B cell (primary cell): ENCODE measurements around the gene KBTBD3. TPM values are rescaled to one million over a fixed set of nuclear protein-coding genes. Genes with fewer than 3 reads are reported as not detected.

Source experiments
- ATAC-seq: fragments of 200-7000 bp; cut with Tn5 transposase; one replicate; pipeline ENCODE4 v1.10.0; 2021; ENCODE audit warnings: low read depth, mild to moderate bottlenecking, moderate number of reproducible peaks, moderate library complexity
- CTCF ChIA-PET: fragments of 350-600 bp; sonication (Branson Sonifier 250); formaldehyde crosslinking; loops from one replicate; lab custom pipeline; 2021; ENCODE audit warnings: antibody characterized with exemption, inconsistent platforms; lab: Charles Lee
- POLR2A ChIA-PET: fragments of 350-600 bp; sonication (Branson Sonifier 250); formaldehyde crosslinking; loops from one replicate; lab custom pipeline; 2021; ENCODE audit warnings: antibody characterized with exemption; lab: Charles Lee
- DNase-seq: peaks from one replicate; pipeline ENCODE4 v3.0.0; 2013
- H2AFZ ChIP-seq: 2 replicates; pipeline ENCODE4 v1.6.1; 2012; ENCODE audit warnings: mild to moderate bottlenecking, low read depth, low read length; ENCODE audit not compliant: insufficient read depth, poor library complexity, severe bottlenecking
- H3K27ac ChIP-seq, 2 donors: 1 replicate in 1 of 2; 2 replicates in 1 of 2; pipeline ENCODE4 v1.5.1; 2012 to 2013; ENCODE audit warnings: low read length in 2 of 2, mild to moderate bottlenecking in 2 of 2, moderate library complexity in 1 of 2
- H3K27me3 ChIP-seq, 4 experiments: fragments of 200-600 bp in 1 of 4; sonication (generic) in 1 of 4; replicated peaks in 1 of 4; 1 replicate in 2 of 4; 2 replicates in 2 of 4; pipeline versions ENCODE4 v1.6.1 to v1.7.0; 2013 to 2016; ENCODE audit warnings: low read length in 3 of 4, mild to moderate bottlenecking in 2 of 4, mixed read lengths in 1 of 4, moderate library complexity in 1 of 4; ENCODE audit not compliant: insufficient read depth in 4 of 4, control insufficient read depth in 3 of 4; ENCODE audit errors: control extremely low read depth in 1 of 4
- H3K36me3 ChIP-seq, 2 experiments: replicated peaks in 1 of 2; 1 replicate in 1 of 2; 2 replicates in 1 of 2; pipeline versions ENCODE4 v1.6.1 to v1.7.1; 2013; ENCODE audit warnings: low read length in 1 of 2; ENCODE audit not compliant: insufficient read depth in 2 of 2, control insufficient read depth in 1 of 2; ENCODE audit errors: control extremely low read depth in 1 of 2, extremely low read depth in 1 of 2
- H3K4me1 ChIP-seq, 2 donors: fragments of 200-600 bp in 1 of 2; sonication (generic) in 1 of 2; 1 replicate in 1 of 2; 2 replicates in 1 of 2; pipeline versions ENCODE4 v1.5.1 to v1.6.1; 2013 to 2017; ENCODE audit warnings: low read length in 2 of 2; ENCODE audit not compliant: control insufficient read depth in 2 of 2, insufficient read depth in 2 of 2
- H3K4me2 ChIP-seq: replicated peaks from 2 replicates; pipeline ENCODE3; 2012; ENCODE audit warnings: mild to moderate bottlenecking, low read depth, low read length; ENCODE audit not compliant: poor library complexity, severe bottlenecking
- H3K4me3 ChIP-seq, 5 experiments: fragments of 200-600 bp in 1 of 5; sonication (generic) in 1 of 5; 1 replicate in 3 of 5; 2 replicates in 2 of 5; pipeline versions ENCODE4 v1.5.1 to v1.7.0; 2011 to 2016; ENCODE audit warnings: low read length in 4 of 5, mild to moderate bottlenecking in 4 of 5, low read depth in 2 of 5, control low read depth in 1 of 5, moderate library complexity in 1 of 5; ENCODE audit not compliant: insufficient read depth in 1 of 5; ENCODE audit errors: control extremely low read depth in 1 of 5, extremely low read depth in 1 of 5
- H3K79me2 ChIP-seq: fragments of 200-600 bp; sonication (generic); one replicate; pipeline ENCODE4 v1.6.0; 2016; ENCODE audit warnings: low read length; ENCODE audit not compliant: control insufficient read depth, insufficient read depth
- H3K9ac ChIP-seq: fragments of 200-600 bp; sonication (generic); 2 replicates; pipeline ENCODE4 v1.6.1; 2017; ENCODE audit warnings: mild to moderate bottlenecking, low read length, moderate library complexity
- H3K9me3 ChIP-seq, 3 donors: one replicate each; pipeline versions ENCODE4 v1.6.1 to v1.7.1; 2013; ENCODE audit warnings: low read length in 2 of 3; ENCODE audit not compliant: control insufficient read depth in 2 of 3, insufficient read depth in 1 of 3; ENCODE audit errors: control extremely low read depth in 1 of 3
- H4K20me1 ChIP-seq: 2 replicates; pipeline ENCODE4 v1.6.0; 2012; ENCODE audit warnings: mild to moderate bottlenecking, low read length; ENCODE audit not compliant: insufficient read depth, control insufficient read depth, poor library complexity, severe bottlenecking
- H3K27ac Mint-ChIP-seq: one replicate; pipeline ENCODE4 v1.8.0; 2021; ENCODE audit warnings: mixed read lengths
- H3K27me3 Mint-ChIP-seq: one replicate; pipeline ENCODE4 v1.8.0; 2021; ENCODE audit warnings: mixed read lengths
- H3K4me1 Mint-ChIP-seq: one replicate; pipeline ENCODE4 v1.8.0; 2021; ENCODE audit warnings: mixed read lengths
- H3K4me3 Mint-ChIP-seq: one replicate; pipeline ENCODE4 v1.8.0; 2021; ENCODE audit warnings: mixed read lengths
- H3K9me3 Mint-ChIP-seq: one replicate; pipeline ENCODE4 v1.8.0; 2022; ENCODE audit warnings: mixed read lengths; ENCODE audit not compliant: insufficient read depth
- CTCF ChIP-seq: fragments of 200-600 bp; IDR thresholded peaks from one replicate; pipeline ENCODE4 v1.8.0; 2022; ENCODE audit warnings: antibody characterized with exemption, mild to moderate bottlenecking
- EZH2 ChIP-seq: IDR thresholded peaks from 2 replicates; pipeline ENCODE4 v1.6.1; 2012; ENCODE audit warnings: borderline replicate concordance, low read depth, mild to moderate bottlenecking, moderate library complexity, low read length; ENCODE audit not compliant: insufficient read depth, poor library complexity, severe bottlenecking
- WGBS: methylation state at CpG from one replicate; pipeline ENCODE4 v1.1.5; 2013; ENCODE audit warnings: missing lambda C conversion rate; ENCODE audit not compliant: insufficient coverage; 5-methylcytosine and 5-hydroxymethylcytosine counted together
- intact Hi-C: fragments of 100-400 bp; cut with micrococcal nuclease; formaldehyde crosslinking; loops from one replicate; pipeline ENCODE4 v1.10.0; 2022
- polyA plus RNA-seq: library from polyadenylated mRNA; depleted of rRNA; stranded (reverse); fragments of >200 nt; gene quantifications from 2 replicates; pipeline ENCODE4 v1.2.3, GENCODE V29; 2012
- total RNA-seq, 2 donors: library from RNA; stranded (reverse); fragments of 120-200 nt in 1 of 2; gene quantifications; 1 replicate in 1 of 2; 2 replicates in 1 of 2; pipeline versions ENCODE4 v1.2.3 to v1.2.4, GENCODE V29; 2013 to 2022

KBTBD3 gene
- total and polyA plus RNA-seq, 2 donors (not counting 1 experiment from before 2014, with no cell fraction given) = 1.8 to 15.5 TPM

DNA sequence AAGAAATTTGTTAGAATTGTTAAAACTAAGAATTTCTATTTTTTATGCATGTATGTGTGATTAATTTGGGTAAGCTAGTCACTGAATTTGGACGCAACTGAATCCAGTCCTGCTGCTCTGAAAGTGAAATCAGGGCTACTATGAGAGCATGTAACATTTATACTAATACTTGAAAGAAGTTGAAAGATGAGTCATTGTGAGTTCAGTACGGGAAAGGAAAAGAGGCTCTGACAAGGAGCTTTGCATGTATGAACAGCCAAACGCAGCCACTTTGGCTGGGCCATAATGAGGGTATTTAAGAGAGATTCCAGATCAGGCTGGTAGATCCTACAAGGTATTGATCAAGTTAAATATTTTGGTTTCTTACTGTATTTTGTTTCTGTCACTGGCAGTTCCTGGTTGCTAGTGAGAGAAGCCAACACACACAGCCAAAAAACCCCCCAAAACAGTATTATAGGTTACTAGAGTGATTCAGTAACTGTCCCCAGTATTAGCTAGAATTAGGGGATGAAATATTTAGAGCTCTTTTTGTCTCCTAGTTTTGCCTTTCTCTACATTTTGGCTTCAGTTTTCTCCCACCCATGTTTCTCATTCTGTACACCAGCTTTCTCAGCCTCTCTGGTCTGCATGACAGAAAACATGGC lies 14.5 kb upstream of the KBTBD3 start:
- peaks cover 0 to 9% of the 10 kb centered on the region in 2 donors for H3K4me1 ChIP-seq
- Mint-ChIP-seq H3K9me3 (no peaks in the 10 kb centered on the region), H3K4me1 (peaks cover 18% of the 10 kb centered on the region), H3K27me3 (no peaks in the 10 kb centered on the region), H3K4me3 (no peak overlapping the region), H3K27ac (no peak overlapping the region)
- intact Hi-C loops = no loop called here
- CTCF ChIA-PET = interaction anchor here (0.9 kb wide), 1 partner anchor 78 kb away, joined by 3 read pairs; no protein-coding TSS in a partner anchor
- peaks cover 26% of the 10 kb centered on the region for H4K20me1 ChIP-seq
- peaks cover 0 to 56% of the 10 kb centered on the region in 2 experiments for H3K36me3 ChIP-seq
- peaks cover 27% of the 10 kb centered on the region for H3K79me2 ChIP-seq
- TF ChIP-seq CTCF (no peak), EZH2 (no peak)
- DNase-seq (no peak), ATAC-seq (no peak)
- no peak overlapping the region for H3K4me3 ChIP-seq
- H3K9me3 ChIP-seq = no peaks in the 10 kb centered on the region
- POLR2A ChIA-PET = no interaction called here
- no peak overlapping the region for H3K27ac ChIP-seq
- WGBS = 81% methylated on average over 2 of the region's 3 CpGs
- H3K4me2 ChIP-seq = no peak overlapping the region
- H3K9ac ChIP-seq = no peak overlapping the region
- H3K27me3 ChIP-seq = no peaks in the 10 kb centered on the region
- H2AFZ ChIP-seq = no peak overlapping the region

DNA sequence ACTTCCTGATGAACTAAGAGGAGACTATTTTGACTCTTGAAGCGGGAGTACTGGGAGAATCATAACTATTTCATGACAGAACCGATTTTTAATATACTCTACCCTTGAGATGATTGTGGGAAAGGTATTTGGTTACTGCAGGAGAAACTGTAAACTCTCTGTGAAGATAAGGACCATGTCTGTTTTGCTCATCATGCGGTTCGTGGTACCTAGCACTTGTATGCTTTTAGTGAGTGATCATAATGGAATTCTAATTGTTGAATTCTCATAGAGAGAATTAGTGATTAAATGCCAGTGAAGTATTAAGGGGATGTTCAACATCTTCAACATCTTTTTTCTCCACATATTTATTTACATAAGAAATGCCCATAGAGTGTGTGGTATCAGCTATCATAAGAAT lies 11.7 kb upstream of the KBTBD3 start:
- H3K9me3 ChIP-seq = no peaks in the 10 kb centered on the region
- no peaks in the 10 kb centered on the region for H3K27me3 ChIP-seq
- peaks cover 5 to 39% of the 10 kb centered on the region in 2 experiments for H3K36me3 ChIP-seq
- H3K9me3 Mint-ChIP-seq = no peaks in the 10 kb centered on the region
- intact Hi-C loops = no loop called here
- ChIA-PET CTCF (interaction anchor here (2.2 kb wide), 1 partner anchor 12 kb away, joined by 9 read pairs; the partner anchor contains the start of genes AASDHPPT and KBTBD3), POLR2A (no interaction called here)
- WGBS = no CpG with 5 or more reads among the region's 4 CpGs
- H3K79me2 ChIP-seq = peaks cover 43% of the 10 kb centered on the region
- no peak overlapping the region for H3K4me2 ChIP-seq
- no peak for TF ChIP-seq CTCF
- no peak for TF ChIP-seq EZH2
- H3K27ac ChIP-seq = no peak overlapping the region
- H4K20me1 ChIP-seq = peaks cover 34% of the 10 kb centered on the region
- ATAC-seq (no peak), DNase-seq (no peak)
- H2AFZ ChIP-seq = no peak overlapping the region
- no peaks in the 10 kb centered on the region for H3K27me3 Mint-ChIP-seq
- peaks cover 6 to 9% of the 10 kb centered on the region in 2 donors for H3K4me1 ChIP-seq
- no peak overlapping the region for H3K4me3 Mint-ChIP-seq
- no peak overlapping the region for H3K4me3 ChIP-seq
- peaks cover 28% of the 10 kb centered on the region for H3K4me1 Mint-ChIP-seq
- H3K27ac Mint-ChIP-seq = no peak overlapping the region
- H3K9ac ChIP-seq = no peak overlapping the region
